Gastroesophageal sphincter (tissue), 4 donors: ENCODE measurements around the gene TATDN2. TPM values are rescaled to one million over a fixed set of nuclear protein-coding genes. Genes with fewer than 3 reads are reported as not detected.

Source experiments
- ATAC-seq: fragments of 150-250 bp; one replicate; pipeline ENCODE4 v1.9.1; 2016; ENCODE audit warnings: mild to moderate bottlenecking, moderate library complexity
- H3K27ac ChIP-seq, 4 donors: fragments of 200-600 bp; sonication (generic) in 3 of 4; 1 replicate in 3 of 4; 2 replicates in 1 of 4; pipeline ENCODE4 v1.5.1; 2016 to 2019
- H3K27me3 ChIP-seq: fragments of 200-600 bp; sonication (generic); one replicate; pipeline ENCODE4 v1.5.1; 2019
- H3K36me3 ChIP-seq, 2 donors: fragments of 200-600 bp; sonication (generic); one replicate each; pipeline ENCODE4 v1.5.1; 2019; ENCODE audit warnings: control low read depth in 1 of 2
- H3K4me1 ChIP-seq, 3 donors: fragments of 200-600 bp; sonication (generic); 1 replicate in 2 of 3; 2 replicates in 1 of 3; pipeline ENCODE4 v1.5.1; 2016 to 2019; ENCODE audit warnings: control low read depth in 2 of 3
- H3K4me3 ChIP-seq, 2 donors: fragments of 200-600 bp; sonication (generic); one replicate each; pipeline ENCODE4 v1.5.1; 2019; ENCODE audit warnings: mild to moderate bottlenecking in 1 of 2, moderate library complexity in 1 of 2
- H3K9me3 ChIP-seq, 3 donors: fragments of 200-600 bp; sonication (generic); one replicate each; pipeline ENCODE4 v1.5.1; 2017 to 2019; ENCODE audit warnings: control low read depth in 2 of 3
- CTCF ChIP-seq, 4 experiments: fragments of 200-600 bp in 2 of 4; fragments of 450-650 bp in 2 of 4; sonication (generic) in 1 of 4; IDR thresholded peaks; one replicate each; pipeline ENCODE4 v1.5.1; 2017 to 2019; ENCODE audit warnings: antibody characterized with exemption in 4 of 4, mild to moderate bottlenecking in 2 of 4, moderate library complexity in 2 of 4
- EP300 ChIP-seq: sonication (generic); formaldehyde crosslinking; IDR thresholded peaks from one replicate; pipeline ENCODE4 v1.6.1; 2017; ENCODE audit warnings: antibody characterized with exemption, mild to moderate bottlenecking
- POLR2A ChIP-seq, 2 donors: fragments of 450-650 bp; IDR thresholded peaks; one replicate each; pipeline ENCODE4 v1.6.1; 2017; ENCODE audit warnings: antibody characterized with exemption in 2 of 2, mild to moderate bottlenecking in 2 of 2, moderate library complexity in 1 of 2
- POLR2AphosphoS5 ChIP-seq: sonication (generic); formaldehyde crosslinking; IDR thresholded peaks from one replicate; pipeline ENCODE4 v1.6.1; 2017; ENCODE audit warnings: antibody characterized with exemption
- WGBS, 2 donors: methylation state at CpG; one replicate each; pipeline ENCODE4 v1.1.5; 2018; ENCODE audit warnings: low coverage in 1 of 2; 5-methylcytosine and 5-hydroxymethylcytosine counted together
- total RNA-seq, 4 donors: library from RNA; depleted of rRNA; stranded (reverse); fragments of >200 nt; gene quantifications; one replicate each; pipeline ENCODE4 v1.1.0, GENCODE V29; 2016

TATDN2 gene
- total RNA-seq, 4 donors from 2014 or later: 10.0 to 28.4 (median 22.6) TPM

- TF ChIP-seq CTCF (IDR thresholded peaks at IDR 0.05) (no peak), EP300 (no peak), POLR2AphosphoS5 (no peak), POLR2A (IDR thresholded peaks at IDR 0.05) (no peak)
- 80 to 94% methylated on average over 1 to 7 of the region's 7 CpGs for WGBS, 2 donors
- H3K4me3 ChIP-seq: no peak overlapping the region
- H3K27me3 ChIP-seq: no peaks in the 10 kb centered on the region
- H3K27ac ChIP-seq: no peak overlapping the region
- no peak for ATAC-seq
- H3K36me3 ChIP-seq: peaks cover 0 to 58% of the 10 kb centered on the region in 2 donors
- no peaks in the 10 kb centered on the region for H3K9me3 ChIP-seq
- no peaks in the 10 kb centered on the region for H3K4me1 ChIP-seq
Observed at GRCh38 chr3:10232137-10232536, 16.1 kb upstream of the TATDN2 start.

GRCh38 chr3:10233988-10234387, 14.3 kb upstream of the TATDN2 start:
- Histone ChIP-seq H3K27me3 (no peaks in the 10 kb centered on the region), H3K36me3 (peaks cover 0 to 59% of the 10 kb centered on the region in 2 donors), H3K27ac (no peak overlapping the region), H3K4me1 (no peaks in the 10 kb centered on the region), H3K9me3 (no peaks in the 10 kb centered on the region), H3K4me3 (no peak overlapping the region)
- 94 to 100% methylated on average over 9 to 13 of the region's 13 CpGs for WGBS, 2 donors
- ATAC-seq: no peak
- no peak for TF ChIP-seq POLR2AphosphoS5
- no peak for TF ChIP-seq CTCF (IDR thresholded peaks at IDR 0.05)
- no peak for TF ChIP-seq POLR2A (IDR thresholded peaks at IDR 0.05)
- TF ChIP-seq EP300: no peak

GRCh38 chr3:10234526-10235230, 13.6 kb upstream of the TATDN2 start:
- WGBS, 2 donors: 86% methylated on average over 19 of the region's 36 CpGs; no CpG with 5 or more reads in 1 of the 2 donors
- H3K4me3 ChIP-seq: no peak overlapping the region
- ATAC-seq: no peak
- no peak for TF ChIP-seq POLR2A (IDR thresholded peaks at IDR 0.05)
- no peak for TF ChIP-seq CTCF (IDR thresholded peaks at IDR 0.05)
- no peak for TF ChIP-seq EP300
- TF ChIP-seq POLR2AphosphoS5: no peak
- H3K27ac ChIP-seq: no peak overlapping the region
- no peaks in the 10 kb centered on the region for H3K4me1 ChIP-seq
- no peaks in the 10 kb centered on the region for H3K9me3 ChIP-seq
- peaks cover 0 to 56% of the 10 kb centered on the region in 2 donors for H3K36me3 ChIP-seq
- H3K27me3 ChIP-seq: no peaks in the 10 kb centered on the region

GRCh38 chr3:10235551-10235950, 12.7 kb upstream of the TATDN2 start:
- Histone ChIP-seq H3K27me3 (no peaks in the 10 kb centered on the region), H3K4me3 (no peak overlapping the region), H3K27ac (no peak overlapping the region), H3K9me3 (no peaks in the 10 kb centered on the region), H3K4me1 (no peaks in the 10 kb centered on the region), H3K36me3 (peaks cover 0 to 56% of the 10 kb centered on the region in 2 donors)
- TF ChIP-seq CTCF (IDR thresholded peaks at IDR 0.05) (no peak), POLR2AphosphoS5 (no peak), POLR2A (IDR thresholded peaks at IDR 0.05) (no peak), EP300 (no peak)
- ATAC-seq: no peak
- 50% methylated on average over 2 of the region's 6 CpGs; no CpG with 5 or more reads in 1 of the 2 donors for WGBS, 2 donors
